GM10266 (cell line): ENCODE data around the gene MAFB.

ENCODE experiments used
- DNase-seq: peaks from one replicate; pipeline ENCODE4 v3.0.0; 2012; ENCODE audit errors: extremely low spot score
- CTCF ChIP-seq: IDR thresholded peaks from 2 replicates; pipeline ENCODE4 v1.5.1; 2012; ENCODE audit warnings: mild to moderate bottlenecking, low read depth; ENCODE audit not compliant: control insufficient read depth, insufficient read depth; ENCODE audit errors: missing control alignments

The MAFB gene

GRCh38 chr20:40657526-40657925, 31.5 kb downstream of the MAFB start:
- DNase-seq: no peak
- TF ChIP-seq CTCF: no peak

GRCh38 chr20:40655451-40655850, 33.6 kb downstream of the MAFB start:
- TF ChIP-seq CTCF: no peak
- no peak for DNase-seq

GRCh38 chr20:40654876-40655275, 34.2 kb downstream of the MAFB start:
- no peak for TF ChIP-seq CTCF
- DNase-seq: no peak

GRCh38 chr20:40652441-40652987, 36.5 kb downstream of the MAFB start:
- no peak for TF ChIP-seq CTCF
- no peak for DNase-seq

GRCh38 chr20:40651151-40651550, 37.9 kb downstream of the MAFB start:
- no peak for DNase-seq
- no peak for TF ChIP-seq CTCF

- no peak for DNase-seq
- TF ChIP-seq CTCF: no peak
Measured at GRCh38 chr20:40650707-40651106, 38.3 kb downstream of the MAFB start.

GRCh38 chr20:40648210-40649072, 40.6 kb downstream of the MAFB start:
- DNase-seq: no peak
- no peak for TF ChIP-seq CTCF
